Measurements from ENCODE around the gene NWD2. TPM values are rescaled to one million over a fixed set of nuclear protein-coding genes. Genes with fewer than 3 reads are reported as not detected.

The NWD2 gene
- polyA plus RNA-seq, 1 donor (not counting 4 experiments of a cell fraction or from before 2014, with no cell fraction given): 0.10 TPM

DNA sequence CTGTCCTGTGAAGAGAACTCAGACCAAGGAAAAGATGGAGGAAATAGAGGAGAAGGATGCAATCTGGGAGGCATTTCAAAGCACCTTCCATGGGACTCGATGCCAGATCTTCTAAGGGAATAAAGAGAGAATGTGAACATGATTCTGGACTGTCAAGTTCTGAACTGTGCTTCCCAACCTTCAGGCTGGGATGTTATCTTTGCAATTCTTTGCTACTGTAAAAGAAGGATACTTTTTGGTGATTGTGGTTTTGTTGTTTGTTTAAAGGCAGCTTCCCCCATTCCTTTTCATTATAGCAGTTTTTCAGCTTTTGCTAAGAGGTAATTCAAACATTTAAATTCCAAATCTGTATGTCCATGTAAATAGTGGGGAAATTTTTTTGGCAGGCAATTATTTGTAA lies 217.3 kb downstream of the NWD2 start:
- no peaks in the 10 kb centered on the region for H3K9me1 ChIP-seq (ENCODE audit: control insufficient read depth, extremely low read depth, insufficient read depth, low read length)
- no peak overlapping the region for H2AFZ ChIP-seq (ENCODE audit: control insufficient read depth, low read length)
- DNase-seq (ENCODE audit: low read depth, low spot score) (no peak), FAIRE-seq (no peak)
- H3K36me3 ChIP-seq (ENCODE audit: control insufficient read depth in 2 of 2, extremely low read depth in 1 of 2, insufficient read depth in 2 of 2, low read length in 2 of 2): no peaks in the 10 kb centered on the region
- no peaks in the 10 kb centered on the region for H4K20me1 ChIP-seq (ENCODE audit: control insufficient read depth, extremely low read depth, insufficient read depth, low read length)
- dilution Hi-C loops (cut with MboI; ENCODE audit: extremely low pct_ligation_motif_present, low sequenced_read_pairs): no loop called here
- H3K9me3 ChIP-seq (ENCODE audit: control insufficient read depth, low read depth, low read length): no peaks in the 10 kb centered on the region
- no peak overlapping the region for H3K27ac ChIP-seq (ENCODE audit: control insufficient read depth, insufficient read depth, low read length)
- H3K4me2 ChIP-seq (ENCODE audit: control insufficient read depth, extremely low read depth, insufficient read depth, low read depth, low read length): no peak overlapping the region
- no peaks in the 10 kb centered on the region for H3K4me1 ChIP-seq (ENCODE audit: control insufficient read depth, extremely low read depth, insufficient read depth, low read length)
- no peaks in the 10 kb centered on the region for H3K79me2 ChIP-seq (ENCODE audit: control insufficient read depth, insufficient read depth, low read length)
- TF ChIP-seq, protein P1, sequence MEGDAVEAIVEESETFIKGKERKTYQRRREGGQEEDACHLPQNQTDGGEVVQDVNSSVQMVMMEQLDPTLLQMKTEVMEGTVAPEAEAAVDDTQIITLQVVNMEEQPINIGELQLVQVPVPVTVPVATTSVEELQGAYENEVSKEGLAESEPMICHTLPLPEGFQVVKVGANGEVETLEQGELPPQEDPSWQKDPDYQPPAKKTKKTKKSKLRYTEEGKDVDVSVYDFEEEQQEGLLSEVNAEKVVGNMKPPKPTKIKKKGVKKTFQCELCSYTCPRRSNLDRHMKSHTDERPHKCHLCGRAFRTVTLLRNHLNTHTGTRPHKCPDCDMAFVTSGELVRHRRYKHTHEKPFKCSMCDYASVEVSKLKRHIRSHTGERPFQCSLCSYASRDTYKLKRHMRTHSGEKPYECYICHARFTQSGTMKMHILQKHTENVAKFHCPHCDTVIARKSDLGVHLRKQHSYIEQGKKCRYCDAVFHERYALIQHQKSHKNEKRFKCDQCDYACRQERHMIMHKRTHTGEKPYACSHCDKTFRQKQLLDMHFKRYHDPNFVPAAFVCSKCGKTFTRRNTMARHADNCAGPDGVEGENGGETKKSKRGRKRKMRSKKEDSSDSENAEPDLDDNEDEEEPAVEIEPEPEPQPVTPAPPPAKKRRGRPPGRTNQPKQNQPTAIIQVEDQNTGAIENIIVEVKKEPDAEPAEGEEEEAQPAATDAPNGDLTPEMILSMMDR (optimal IDR thresholded peaks at IDR 0.05 in 1 of 3, IDR thresholded peaks at IDR 0.05 in 1 of 3, conservative IDR thresholded peaks at IDR 0.05 in 1 of 3; ENCODE audit: extremely low read depth in 1 of 3, insufficient read depth in 2 of 3, low read length in 3 of 3): no peak
- no peak for TF ChIP-seq EZH2 (IDR thresholded peaks at IDR 0.05; ENCODE audit: low read length)
- H3K9ac ChIP-seq (ENCODE audit: control insufficient read depth, extremely low read depth, insufficient read depth, low read length): no peak overlapping the region
- no peak overlapping the region for H3K4me3 ChIP-seq (ENCODE audit: control insufficient read depth in 2 of 3, extremely low read depth in 1 of 3, insufficient read depth in 2 of 3, low read depth in 1 of 3, low read length in 3 of 3)
- no peaks in the 10 kb centered on the region for H3K27me3 ChIP-seq (ENCODE audit: control insufficient read depth, extremely low read depth, insufficient read depth, low read length)

- Histone ChIP-seq H3K36me3 (ENCODE audit: control insufficient read depth in 2 of 2, extremely low read depth in 1 of 2, insufficient read depth in 2 of 2, low read length in 2 of 2) (no peaks in the 10 kb centered on the region), H3K4me3 (ENCODE audit: control insufficient read depth in 2 of 3, extremely low read depth in 1 of 3, insufficient read depth in 2 of 3, low read depth in 1 of 3, low read length in 3 of 3) (no peak overlapping the region), H2AFZ (ENCODE audit: control insufficient read depth, low read length) (no peak overlapping the region), H3K9me1 (ENCODE audit: control insufficient read depth, extremely low read depth, insufficient read depth, low read length) (no peaks in the 10 kb centered on the region), H3K4me1 (ENCODE audit: control insufficient read depth, extremely low read depth, insufficient read depth, low read length) (no peaks in the 10 kb centered on the region), H4K20me1 (ENCODE audit: control insufficient read depth, extremely low read depth, insufficient read depth, low read length) (no peaks in the 10 kb centered on the region), H3K27ac (ENCODE audit: control insufficient read depth, insufficient read depth, low read length) (no peak overlapping the region), H3K9ac (ENCODE audit: control insufficient read depth, extremely low read depth, insufficient read depth, low read length) (no peak overlapping the region), H3K27me3 (ENCODE audit: control insufficient read depth, extremely low read depth, insufficient read depth, low read length) (no peaks in the 10 kb centered on the region), H3K9me3 (ENCODE audit: control insufficient read depth, low read depth, low read length) (no peaks in the 10 kb centered on the region), H3K4me2 (ENCODE audit: control insufficient read depth, extremely low read depth, insufficient read depth, low read depth, low read length) (no peak overlapping the region), H3K79me2 (ENCODE audit: control insufficient read depth, insufficient read depth, low read length) (no peaks in the 10 kb centered on the region)
- dilution Hi-C loops (cut with MboI; ENCODE audit: extremely low pct_ligation_motif_present, low sequenced_read_pairs): no loop called here
- FAIRE-seq (no peak), DNase-seq (ENCODE audit: low read depth, low spot score) (no peak)
- TF ChIP-seq, protein P1 (optimal IDR thresholded peaks at IDR 0.05 in 1 of 3, IDR thresholded peaks at IDR 0.05 in 1 of 3, conservative IDR thresholded peaks at IDR 0.05 in 1 of 3; ENCODE audit: extremely low read depth in 1 of 3, insufficient read depth in 2 of 3, low read length in 3 of 3): no peak
- TF ChIP-seq EZH2 (IDR thresholded peaks at IDR 0.05; ENCODE audit: low read length): no peak
Measured at GRCh38 chr4:37463033-37463856, 218.7 kb downstream of the NWD2 start.

Data from keratinocyte (primary cell).